HL-60 (cell line): ENCODE data around the gene PARP2.

ENCODE experiments used
- DNase-seq, 2 experiments: peaks; one replicate each; pipeline ENCODE4 v3.0.0-alpha.2; 2010 to 2020; ENCODE audit warnings: low read depth in 1 of 2, low spot score in 1 of 2
- H3K27ac ChIP-seq: fragments of 250-450 bp; sonication (Bioruptor Pico); replicated peaks from 2 replicates; pipeline ENCODE4 v1.5.1; 2020; ENCODE audit warnings: mild to moderate bottlenecking, moderate library complexity
- H3K27me3 ChIP-seq: fragments of 250-450 bp; sonication (Bioruptor Pico); 2 replicates; pipeline ENCODE4 v1.5.1; 2021; ENCODE audit warnings: mild to moderate bottlenecking, moderate library complexity; ENCODE audit not compliant: insufficient read depth, poor library complexity, severe bottlenecking
- H3K4me3 ChIP-seq: replicated peaks from 2 replicates; pipeline ENCODE4 v1.5.1; 2011; ENCODE audit warnings: mild to moderate bottlenecking, control low read depth, low read length; ENCODE audit not compliant: insufficient read depth
- CTCF ChIP-seq: IDR thresholded peaks from one replicate; pipeline ENCODE4 v1.5.1; 2011; ENCODE audit warnings: low read length, control low read depth, inconsistent platforms; ENCODE audit not compliant: insufficient read depth
- GABPA ChIP-seq: IDR thresholded peaks from 2 replicates; pipeline ENCODE4 v1.6.1; 2012; ENCODE audit warnings: low read depth
- POLR2AphosphoS5 ChIP-seq: IDR thresholded peaks from 2 replicates; pipeline ENCODE4 v1.6.1; 2012; ENCODE audit warnings: low read depth
- REST ChIP-seq: IDR thresholded peaks from 2 replicates; pipeline ENCODE4 v1.6.1; 2012; ENCODE audit warnings: low read depth; ENCODE audit not compliant: insufficient replicate concordance
- SPI1 ChIP-seq: IDR thresholded peaks from 2 replicates; pipeline ENCODE4 v1.6.1; 2012; ENCODE audit warnings: low read depth, mild to moderate bottlenecking, borderline replicate concordance

PARP2 gene

GRCh38 chr14:20381341-20381740 lies 37.9 kb downstream of the PARP2 start:
- no peak for TF ChIP-seq CTCF
- TF ChIP-seq POLR2AphosphoS5, result no peak
- no peak for TF ChIP-seq REST
- TF ChIP-seq GABPA, result no peak
- TF ChIP-seq SPI1, result no peak
- Histone ChIP-seq H3K27ac (no peak overlapping the region), H3K4me3 (no peak overlapping the region), H3K27me3 (no peaks in the 10 kb centered on the region)
- DNase-seq, result no peak

GRCh38 chr14:20382526-20382925 lies 39.1 kb downstream of the PARP2 start:
- H3K4me3 ChIP-seq, result no peak overlapping the region
- no peak for DNase-seq
- no peak for TF ChIP-seq CTCF
- TF ChIP-seq POLR2AphosphoS5, result no peak
- no peak for TF ChIP-seq SPI1
- TF ChIP-seq GABPA, result no peak
- no peak for TF ChIP-seq REST
- H3K27ac ChIP-seq, result no peak overlapping the region
- no peaks in the 10 kb centered on the region for H3K27me3 ChIP-seq

- Histone ChIP-seq H3K4me3 (no peak overlapping the region), H3K27me3 (no peaks in the 10 kb centered on the region), H3K27ac (no peak overlapping the region)
- no peak for DNase-seq
- TF ChIP-seq POLR2AphosphoS5, result no peak
- no peak for TF ChIP-seq SPI1
- TF ChIP-seq CTCF, result no peak
- no peak for TF ChIP-seq GABPA
- TF ChIP-seq REST, result no peak
These were observed 39.6 kb downstream of the PARP2 start for GRCh38 chr14:20383032-20383431.
